ENCODE results near the gene TSEN34.
"Not testable (repeated sequence)": the region's sequence is repeated elsewhere in the genome, so short reads cannot be mapped to it uniquely, and the experiment has no call there.

Gene TSEN34

GRCh38 chr19:54189145-54189734 is 1.9 kb upstream of the TSEN34 start, which contains the start of gene MBOAT7:
Gene MBOAT7 (minus strand): TSS chr19:54189580. CDS start chr19:54188508, 1,072 bp downstream.
- DNase-seq: no peak

GRCh38 chr19:54189735-54190502 is 1.2 kb upstream of the TSEN34 start:
- DNase-seq: peak; percentile 100

- peak; percentile 100 for DNase-seq
These were observed 551 bp upstream of the TSEN34 start for GRCh38 chr19:54190503-54191010.

- no peak for DNase-seq
These were observed 824 bp downstream of the TSEN34 start for GRCh38 chr19:54191811-54192453.

GRCh38 chr19:54193011-54193410 is 1.9 kb downstream of the TSEN34 start:
- DNase-seq: no peak

GRCh38 chr19:54194463-54194862 is 3.4 kb downstream of the TSEN34 start:
- not testable (repeated sequence) for DNase-seq

- no peak for DNase-seq
These were observed 5.4 kb downstream of the TSEN34 start for GRCh38 chr19:54196536-54196935.

- DNase-seq: no peak
These were observed 6.0 kb downstream of the TSEN34 start for GRCh38 chr19:54197121-54197520.

- DNase-seq: no peak
These were observed 8.3 kb downstream of the TSEN34 start for GRCh38 chr19:54199401-54199800.

- no peak for DNase-seq
These were observed 10.1 kb downstream of the TSEN34 start for GRCh38 chr19:54201172-54201701.

GRCh38 chr19:54201980-54202379 is 10.9 kb downstream of the TSEN34 start:
- no peak for DNase-seq

GRCh38 chr19:54203151-54203611 is 12.1 kb downstream of the TSEN34 start:
- no peak for DNase-seq

- no peak for DNase-seq
These were observed 13.8 kb downstream of the TSEN34 start for GRCh38 chr19:54204767-54205468.

- DNase-seq: no peak
These were observed 15.1 kb downstream of the TSEN34 start for GRCh38 chr19:54206030-54206830.

- DNase-seq: no peak
These were observed 15.7 kb downstream of the TSEN34 start for GRCh38 chr19:54206831-54207177.

GRCh38 chr19:54207193-54207592 is 16.1 kb downstream of the TSEN34 start:
- not testable (repeated sequence) for DNase-seq

- no peak for DNase-seq
These were observed 16.5 kb downstream of the TSEN34 start for GRCh38 chr19:54207676-54207982.

- peak; percentile 66 for DNase-seq
These were observed 17.1 kb downstream of the TSEN34 start for GRCh38 chr19:54207983-54208783.

GRCh38 chr19:54208784-54209057 is 17.6 kb downstream of the TSEN34 start:
- DNase-seq: peak; percentile 50

- DNase-seq: peak; percentile 58
These were observed 18.1 kb downstream of the TSEN34 start for GRCh38 chr19:54209058-54209810.

Measured in stimulated activated CD4-positive, alpha-beta T cell treated with anti-CD3 and anti-CD28 coated beads, Interleukin-15, amount 100 ng/mL, for 24 hours (primary cell).